Right cardiac atrium (tissue), 5 donors: ENCODE data around the gene PALLD. TPM values are rescaled to one million over a fixed set of nuclear protein-coding genes. Genes with fewer than 3 reads are reported as not detected.
"Not testable (repeated sequence)": the region's sequence is repeated elsewhere in the genome, so short reads cannot be mapped to it uniquely, and the experiment has no call there.

ENCODE experiments used
- ATAC-seq, 2 donors: fragments of 200-7000 bp; cut with Tn5 transposase; one replicate each; pipeline versions ENCODE4 v1.8.0 to v1.9.1; 2020; ENCODE audit warnings: moderate library complexity in 2 of 2, mild to moderate bottlenecking in 1 of 2
- DNase-seq, 3 donors: peaks; one replicate each; pipeline ENCODE4 v3.0.0-alpha.2; 2020
- H3K27ac ChIP-seq: one replicate; pipeline ENCODE4 v1.5.1; 2013; ENCODE audit warnings: mild to moderate bottlenecking, low read length, control low read depth, moderate library complexity
- H3K27me3 ChIP-seq: one replicate; pipeline ENCODE4 v1.6.1; 2013; ENCODE audit not compliant: control insufficient read depth, insufficient read depth
- H3K4me1 ChIP-seq: one replicate; pipeline ENCODE4 v1.6.1; 2013; ENCODE audit warnings: low read length; ENCODE audit not compliant: control insufficient read depth, insufficient read depth
- H3K4me3 ChIP-seq: one replicate; pipeline ENCODE4 v1.5.1; 2013; ENCODE audit warnings: low read length, control low read depth
- H3K9me3 ChIP-seq: one replicate; pipeline ENCODE4 v1.6.1; 2013; ENCODE audit warnings: low read length; ENCODE audit not compliant: control insufficient read depth
- WGBS: extraction: QIAGEN DNeasy Blood & Tissue Kit; methylation state at CpG from one replicate; pipeline ENCODE4 v1.1.7; 2013; 5-methylcytosine and 5-hydroxymethylcytosine counted together
- intact Hi-C, 4 donors: fragments of 100-400 bp; cut with DNase I; formaldehyde crosslinking; loops; one replicate each; pipeline versions ENCODE4 v1.11.0 to v1.14.0; 2022 to 2023
- polyA plus RNA-seq: library from polyadenylated mRNA; stranded (reverse); fragments of 200-250 nt; gene quantifications from one replicate; pipeline ENCODE4 v1.2.3, GENCODE V29; 2013
- total RNA-seq, 4 donors: library from RNA; stranded (reverse); fragmentation: NEBNext Ultra II Directional; extraction: Animal tissue kit (Norgen Biotek cat#: 25700); gene quantifications; one replicate each; pipeline ENCODE4 v1.2.1, GENCODE V29; 2021
- donor health status: healthy with polysubstance abuse.
- donor health status: DM: no; HTN: yes; CAD: no.
- donor health status: DM: no; HTN: no; CAD: no.
- donor health status: DM: no; HTN: yes; CAD: no; lungs with severe emphysema.
- donor health status: DM: yes; HTN: yes; CAD: no.

PALLD gene
- total and polyA plus RNA-seq, 5 donors: 233 to 1,069 (median 717) TPM

- Histone ChIP-seq H3K4me1 (no peaks in the 10 kb centered on the region), H3K27me3 (no peaks in the 10 kb centered on the region), H3K9me3 (no peaks in the 10 kb centered on the region), H3K4me3 (no peak overlapping the region), H3K27ac (peak overlapping the region; percentile 7)
- intact Hi-C loops: no loop called here
- 39% methylated on average over 4 of the region's 4 CpGs for WGBS
- DNase-seq: no peak
- ATAC-seq: peak; percentile 78 to 82
These were observed 306.9 kb downstream of the PALLD start for GRCh38 chr4:168803732-168804131.

GRCh38 chr4:168804146-168804545, 307.3 kb downstream of the PALLD start:
- intact Hi-C loops: no loop called here
- 78% methylated on average over 3 of the region's 3 CpGs for WGBS
- Histone ChIP-seq H3K4me3 (no peak overlapping the region), H3K27me3 (no peaks in the 10 kb centered on the region), H3K9me3 (no peaks in the 10 kb centered on the region), H3K27ac (no peak overlapping the region), H3K4me1 (no peaks in the 10 kb centered on the region)
- ATAC-seq: no peak
- DNase-seq: no peak

- 78% methylated on average over 5 of the region's 5 CpGs for WGBS
- ATAC-seq (no peak), DNase-seq (no peak)
- no peaks in the 10 kb centered on the region for H3K27me3 ChIP-seq
- no peaks in the 10 kb centered on the region for H3K9me3 ChIP-seq
- no peak overlapping the region for H3K4me3 ChIP-seq
- H3K27ac ChIP-seq: peak overlapping the region; percentile 24
- intact Hi-C loops: no loop called here
- no peaks in the 10 kb centered on the region for H3K4me1 ChIP-seq
These were observed 308.5 kb downstream of the PALLD start for GRCh38 chr4:168805341-168805740.

GRCh38 chr4:168806247-168806646, 309.4 kb downstream of the PALLD start:
- ATAC-seq: not testable (repeated sequence)
- 68% methylated on average over 4 of the region's 4 CpGs for WGBS

GRCh38 chr4:168811207-168811606, 314.4 kb downstream of the PALLD start:
- WGBS: 68% methylated on average over 3 of the region's 3 CpGs
- no peak for ATAC-seq
- no peak for DNase-seq
- H3K9me3 ChIP-seq: no peaks in the 10 kb centered on the region
- peaks cover 7% of the 10 kb centered on the region for H3K4me1 ChIP-seq
- peak overlapping the region; percentile 62 for H3K27ac ChIP-seq
- intact Hi-C loops: loop anchor here in 1 of 4 donors (10.0 kb wide), 1 partner anchor 46 kb away; no protein-coding TSS in a partner anchor
- no peak overlapping the region for H3K4me3 ChIP-seq
- no peaks in the 10 kb centered on the region for H3K27me3 ChIP-seq

More at GRCh38 chr4:168806247-168806646, 309.4 kb downstream of the PALLD start:
- H3K27me3 ChIP-seq, intact Hi-C loops, DNase-seq, H3K9me3 ChIP-seq, H3K4me1 ChIP-seq, H3K4me3 ChIP-seq: not testable (repeated sequence)
- peak overlapping the region; percentile 47 for H3K27ac ChIP-seq

- no peak for ATAC-seq
- Histone ChIP-seq H3K4me1 (peaks cover 7% of the 10 kb centered on the region), H3K9me3 (no peaks in the 10 kb centered on the region), H3K4me3 (no peak overlapping the region), H3K27ac (peak overlapping the region; percentile 62), H3K27me3 (no peaks in the 10 kb centered on the region)
- no peak for DNase-seq
- intact Hi-C loops: loop anchor here in 1 of 4 donors (10.0 kb wide), 1 partner anchor 47 kb away; no protein-coding TSS in a partner anchor
- WGBS: 42% methylated on average over 9 of the region's 9 CpGs
These were observed 315.2 kb downstream of the PALLD start for GRCh38 chr4:168811786-168812651.

- Histone ChIP-seq H3K4me3 (no peak overlapping the region), H3K4me1 (peaks cover 7% of the 10 kb centered on the region), H3K9me3 (no peaks in the 10 kb centered on the region), H3K27me3 (no peaks in the 10 kb centered on the region), H3K27ac (peak overlapping the region; percentile 28)
- 66% methylated on average over 6 of the region's 6 CpGs for WGBS
- no peak for DNase-seq
- intact Hi-C loops: loop anchor here in 1 of 4 donors (10.0 kb wide), 1 partner anchor 48 kb away; no protein-coding TSS in a partner anchor
- ATAC-seq: no peak
These were observed 316.0 kb downstream of the PALLD start for GRCh38 chr4:168812806-168813205.

GRCh38 chr4:168813890-168814289, 317.0 kb downstream of the PALLD start:
- Histone ChIP-seq H3K27ac (no peak overlapping the region), H3K4me1 (peaks cover 7% of the 10 kb centered on the region), H3K9me3 (no peaks in the 10 kb centered on the region), H3K27me3 (no peaks in the 10 kb centered on the region), H3K4me3 (no peak overlapping the region)
- ATAC-seq (no peak), DNase-seq (no peak)
- WGBS: 53% methylated on average over 3 of the region's 3 CpGs
- intact Hi-C loops: loop anchor here in 1 of 4 donors (10.0 kb wide), 1 partner anchor 49 kb away; no protein-coding TSS in a partner anchor

- H3K27me3 ChIP-seq: no peaks in the 10 kb centered on the region
- intact Hi-C loops: loop anchor here in 1 of 4 donors (10.0 kb wide), 1 partner anchor 51 kb away; no protein-coding TSS in a partner anchor
- WGBS: 50% methylated on average over 13 of the region's 13 CpGs
- H3K4me3 ChIP-seq: no peak overlapping the region
- peak overlapping the region; percentile 86 for H3K27ac ChIP-seq
- DNase-seq: no peak
- no peaks in the 10 kb centered on the region for H3K9me3 ChIP-seq
- ATAC-seq: peak in 1 of 2 donors; percentile 34
- peaks cover 7% of the 10 kb centered on the region for H3K4me1 ChIP-seq
These were observed 318.8 kb downstream of the PALLD start for GRCh38 chr4:168815379-168816345.

GRCh38 chr4:168817370-168817769, 320.5 kb downstream of the PALLD start:
- Histone ChIP-seq H3K4me1 (no peaks in the 10 kb centered on the region), H3K27ac (no peak overlapping the region), H3K9me3 (no peaks in the 10 kb centered on the region), H3K4me3 (peak overlapping the region; percentile 29), H3K27me3 (no peaks in the 10 kb centered on the region)
- no peak for DNase-seq
- WGBS: 46% methylated on average over 2 of the region's 2 CpGs
- intact Hi-C loops: loop anchor here in 1 of 4 donors (10.0 kb wide), 1 partner anchor 53 kb away; no protein-coding TSS in a partner anchor
- ATAC-seq: no peak
